ENCODE measurements around the gene DAW1. TPM values are rescaled to one million over a fixed set of nuclear protein-coding genes. Genes with fewer than 3 reads are reported as not detected.

Gene DAW1
- total RNA-seq, 1 donor from 2014 or later = not detected

- Mint-ChIP-seq H3K4me3 (ENCODE audit: low read depth) (no peak overlapping the region), H3K36me3 (ENCODE audit: insufficient read depth) (no peaks in the 10 kb centered on the region), H3K27me3 (no peaks in the 10 kb centered on the region), H3K9me3 (ENCODE audit: low read depth) (no peaks in the 10 kb centered on the region), H3K4me1 (ENCODE audit: low read depth) (no peaks in the 10 kb centered on the region), H3K27ac (no peak overlapping the region)
- TF ChIP-seq, protein P1, sequence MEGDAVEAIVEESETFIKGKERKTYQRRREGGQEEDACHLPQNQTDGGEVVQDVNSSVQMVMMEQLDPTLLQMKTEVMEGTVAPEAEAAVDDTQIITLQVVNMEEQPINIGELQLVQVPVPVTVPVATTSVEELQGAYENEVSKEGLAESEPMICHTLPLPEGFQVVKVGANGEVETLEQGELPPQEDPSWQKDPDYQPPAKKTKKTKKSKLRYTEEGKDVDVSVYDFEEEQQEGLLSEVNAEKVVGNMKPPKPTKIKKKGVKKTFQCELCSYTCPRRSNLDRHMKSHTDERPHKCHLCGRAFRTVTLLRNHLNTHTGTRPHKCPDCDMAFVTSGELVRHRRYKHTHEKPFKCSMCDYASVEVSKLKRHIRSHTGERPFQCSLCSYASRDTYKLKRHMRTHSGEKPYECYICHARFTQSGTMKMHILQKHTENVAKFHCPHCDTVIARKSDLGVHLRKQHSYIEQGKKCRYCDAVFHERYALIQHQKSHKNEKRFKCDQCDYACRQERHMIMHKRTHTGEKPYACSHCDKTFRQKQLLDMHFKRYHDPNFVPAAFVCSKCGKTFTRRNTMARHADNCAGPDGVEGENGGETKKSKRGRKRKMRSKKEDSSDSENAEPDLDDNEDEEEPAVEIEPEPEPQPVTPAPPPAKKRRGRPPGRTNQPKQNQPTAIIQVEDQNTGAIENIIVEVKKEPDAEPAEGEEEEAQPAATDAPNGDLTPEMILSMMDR (IDR thresholded peaks at IDR 0.05; ENCODE audit: unreplicated experiment) = no peak
- DNase-seq (ENCODE audit: low spot score, unreplicated experiment) = no peak
Measured at GRCh38 chr2:227891673-227892072, 20.2 kb downstream of the DAW1 start.

DNA sequence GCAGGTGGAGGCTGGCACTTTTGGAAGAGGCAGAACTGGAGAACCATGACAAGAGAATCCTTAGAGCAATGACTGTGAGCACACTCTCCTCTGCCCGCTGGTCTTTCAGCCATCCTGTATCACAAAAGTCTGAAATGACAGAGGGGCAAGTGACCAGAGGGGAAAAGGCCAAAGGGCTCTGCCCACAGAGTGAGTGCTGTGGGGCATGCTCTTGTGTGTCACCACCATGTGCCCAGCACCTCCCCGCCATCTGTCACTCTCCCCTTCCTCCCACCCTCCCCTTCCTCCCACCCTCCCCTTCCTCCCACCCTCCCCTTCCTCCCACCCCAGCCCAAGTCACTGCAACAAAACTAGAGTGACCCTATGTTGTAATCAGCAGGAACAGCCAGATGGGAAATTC, 31.9 kb downstream of the DAW1 start:
- H3K9me3 Mint-ChIP-seq (ENCODE audit: low read depth) = no peaks in the 10 kb centered on the region
- TF ChIP-seq, protein P1 (IDR thresholded peaks at IDR 0.05; ENCODE audit: unreplicated experiment) = no peak
- H3K4me1 Mint-ChIP-seq (ENCODE audit: low read depth) = peaks cover 1% of the 10 kb centered on the region
- peaks cover 3% of the 10 kb centered on the region for H3K27me3 Mint-ChIP-seq
- no peak overlapping the region for H3K4me3 Mint-ChIP-seq (ENCODE audit: low read depth)
- no peak for DNase-seq (ENCODE audit: low spot score, unreplicated experiment)
- H3K36me3 Mint-ChIP-seq (ENCODE audit: insufficient read depth) = no peaks in the 10 kb centered on the region
- H3K27ac Mint-ChIP-seq = no peak overlapping the region

DNA sequence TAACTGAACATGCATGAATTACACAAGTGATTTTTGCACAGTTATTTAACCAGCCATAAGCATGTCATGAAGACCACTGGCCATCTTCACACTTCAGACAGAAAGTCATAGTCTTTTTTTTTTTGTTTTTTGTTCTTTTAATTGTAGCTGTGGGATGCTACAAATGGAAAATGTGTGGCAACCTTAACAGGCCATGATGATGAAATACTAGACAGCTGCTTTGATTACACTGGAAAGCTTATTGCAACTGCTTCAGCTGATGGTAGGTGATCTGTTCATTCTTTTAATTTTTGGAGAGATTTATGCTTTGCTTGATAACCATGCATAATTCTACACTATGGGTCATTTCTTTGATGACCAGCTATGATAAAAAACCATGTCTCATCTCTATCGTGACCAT, 35.6 kb downstream of the DAW1 start:
- H3K9me3 Mint-ChIP-seq (ENCODE audit: low read depth) = no peaks in the 10 kb centered on the region

GRCh38 chr2:227908266-227909054, 37.0 kb downstream of the DAW1 start:
- H3K36me3 Mint-ChIP-seq (ENCODE audit: insufficient read depth) = no peaks in the 10 kb centered on the region
- no peaks in the 10 kb centered on the region for H3K4me1 Mint-ChIP-seq (ENCODE audit: low read depth)
- TF ChIP-seq, protein P1 (IDR thresholded peaks at IDR 0.05; ENCODE audit: unreplicated experiment) = no peak
- H3K9me3 Mint-ChIP-seq (ENCODE audit: low read depth) = no peaks in the 10 kb centered on the region
- H3K4me3 Mint-ChIP-seq (ENCODE audit: low read depth) = no peak overlapping the region
- no peak overlapping the region for H3K27ac Mint-ChIP-seq
- peaks cover 8% of the 10 kb centered on the region for H3K27me3 Mint-ChIP-seq
- no peak for DNase-seq (ENCODE audit: low spot score, unreplicated experiment)

More for the DNA sequence above, 35.6 kb downstream of the DAW1 start:
- Mint-ChIP-seq H3K4me1 (ENCODE audit: low read depth) (no peaks in the 10 kb centered on the region), H3K27me3 (peaks cover under 1% of the 10 kb centered on the region), H3K27ac (no peak overlapping the region), H3K4me3 (ENCODE audit: low read depth) (no peak overlapping the region), H3K36me3 (ENCODE audit: insufficient read depth) (no peaks in the 10 kb centered on the region)
- TF ChIP-seq, protein P1 (IDR thresholded peaks at IDR 0.05; ENCODE audit: unreplicated experiment) = no peak
- no peak for DNase-seq (ENCODE audit: low spot score, unreplicated experiment)

DNA sequence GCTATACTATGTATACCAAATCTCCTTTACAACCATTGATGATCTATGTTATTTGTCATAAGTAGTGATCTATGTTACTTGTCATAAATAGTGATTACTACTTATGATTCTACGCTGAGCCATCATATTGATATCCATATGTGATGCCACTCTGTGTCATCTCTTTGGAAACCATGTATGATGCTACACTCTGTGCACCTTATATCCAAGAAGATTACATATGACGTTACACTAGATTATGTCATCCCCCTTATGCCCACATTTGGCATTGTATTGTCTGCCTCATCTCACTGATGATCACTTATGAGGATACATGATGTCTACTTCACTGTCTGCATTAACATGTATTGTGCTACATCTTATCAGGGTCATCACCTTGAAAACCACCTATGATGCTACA, 42.9 kb downstream of the DAW1 start:
- Mint-ChIP-seq H3K27ac (no peak overlapping the region), H3K36me3 (ENCODE audit: insufficient read depth) (no peaks in the 10 kb centered on the region), H3K27me3 (peaks cover 18% of the 10 kb centered on the region), H3K9me3 (ENCODE audit: low read depth) (no peaks in the 10 kb centered on the region), H3K4me3 (ENCODE audit: low read depth) (no peak overlapping the region), H3K4me1 (ENCODE audit: low read depth) (no peaks in the 10 kb centered on the region)
- DNase-seq (ENCODE audit: low spot score, unreplicated experiment) = no peak
- TF ChIP-seq, protein P1 (IDR thresholded peaks at IDR 0.05; ENCODE audit: unreplicated experiment) = no peak

All from progenitor cell of endocrine pancreas (in vitro differentiated cells).